Endothelial cell of umbilical vein (primary cell): ENCODE measurements around the gene NMRK2. TPM values are rescaled to one million over a fixed set of nuclear protein-coding genes. Genes with fewer than 3 reads are reported as not detected.
A peak's percentile ranks its signal among the peaks of the same experiment; 100 is the strongest.

ENCODE experiments used
- BruUV-seq: library from RNA; stranded (reverse); fragments of 400-500 nt; replicated peaks from 2 replicates; lab custom pipeline; 2021; lab: Mats Ljungman, UMichigan
- CTCF ChIA-PET: fragments of 300-600, 350-600 bp; sonication (Branson Sonifier 250); formaldehyde crosslinking; loops from one replicate; lab custom pipeline; 2021; ENCODE audit warnings: antibody characterized with exemption, inconsistent platforms; lab: Charles Lee
- POLR2A ChIA-PET: fragments of 300-600, 350-600 bp; sonication (Branson Sonifier 250); formaldehyde crosslinking; loops from one replicate; lab custom pipeline; 2021; ENCODE audit warnings: antibody characterized with exemption, inconsistent platforms; lab: Charles Lee
- DNase-seq: peaks from one replicate; pipeline ENCODE4 v3.0.0-alpha.2; 2011; ENCODE audit warnings: low read depth, low spot score
- FAIRE-seq: peaks from 2 replicates; lab custom pipeline; 2011; peaks lifted over from hg19 to GRCh38; lab: Jason Lieb, UNC
- H2AFZ ChIP-seq: 2 replicates; pipeline ENCODE4 v1.6.0; 2012; ENCODE audit warnings: low read depth, low read length, control low read depth, inconsistent platforms
- H3K27ac ChIP-seq: 2 replicates; pipeline ENCODE4 v1.5.1; 2011; ENCODE audit warnings: low read depth, mild to moderate bottlenecking, control low read depth, low read length, moderate library complexity; ENCODE audit not compliant: insufficient read depth
- H3K27me3 ChIP-seq, 2 experiments: 2 replicates each; pipeline versions ENCODE4 v1.6.0 to v1.6.1; 2011; ENCODE audit warnings: low read length in 2 of 2, mixed read lengths in 1 of 2; ENCODE audit not compliant: control insufficient read depth in 2 of 2, insufficient read depth in 2 of 2
- H3K36me3 ChIP-seq, 2 experiments: 2 replicates in 1 of 2; 3 replicates in 1 of 2; pipeline ENCODE4 v1.5.1; 2011; ENCODE audit warnings: low read length in 2 of 2, mild to moderate bottlenecking in 1 of 2, moderate library complexity in 1 of 2; ENCODE audit not compliant: control insufficient read depth in 2 of 2, insufficient read depth in 2 of 2; ENCODE audit errors: extremely low read depth in 1 of 2
- H3K4me1 ChIP-seq: 3 replicates; pipeline ENCODE4 v1.5.1; 2011; ENCODE audit warnings: mild to moderate bottlenecking, low read length; ENCODE audit not compliant: control insufficient read depth, insufficient read depth; ENCODE audit errors: extremely low read depth
- H3K4me2 ChIP-seq: 2 replicates; pipeline ENCODE4 v1.6.1; 2011; ENCODE audit warnings: low read length, control low read depth, mixed read lengths; ENCODE audit not compliant: insufficient read depth
- H3K4me3 ChIP-seq, 3 experiments: fragments of 200-600 bp in 1 of 3; sonication (generic), shearing (Covaris generic) in 1 of 3; replicated peaks in 1 of 3; 2 replicates each; pipeline ENCODE4 v1.5.1; 2011 to 2016; ENCODE audit warnings: control low read depth in 3 of 3, low read length in 3 of 3, mild to moderate bottlenecking in 2 of 3, inconsistent platforms in 1 of 3, low read depth in 1 of 3, moderate library complexity in 1 of 3; ENCODE audit not compliant: insufficient read depth in 1 of 3
- H3K79me2 ChIP-seq: 2 replicates; pipeline ENCODE4 v1.6.0; 2012; ENCODE audit warnings: low read length, inconsistent platforms; ENCODE audit not compliant: control insufficient read depth, insufficient read depth
- H3K9ac ChIP-seq: replicated peaks from 2 replicates; pipeline ENCODE3; 2011; ENCODE audit warnings: low read length, control low read depth; ENCODE audit not compliant: insufficient read depth; ENCODE audit errors: extremely low read depth
- H3K9me1 ChIP-seq: replicated peaks from 3 replicates; pipeline ENCODE4 v1.6.0; 2011; ENCODE audit warnings: mild to moderate bottlenecking, low read length; ENCODE audit not compliant: control insufficient read depth, insufficient read depth; ENCODE audit errors: extremely low read depth
- H3K9me3 ChIP-seq: replicated peaks from 2 replicates; pipeline ENCODE4 v1.5.1; 2012; ENCODE audit warnings: low read length, inconsistent platforms; ENCODE audit not compliant: control insufficient read depth, insufficient read depth
- H4K20me1 ChIP-seq: replicated peaks from 2 replicates; pipeline ENCODE3; 2011; ENCODE audit warnings: mild to moderate bottlenecking, low read length; ENCODE audit not compliant: control insufficient read depth, insufficient read depth; ENCODE audit errors: extremely low read depth
- EZH2 ChIP-seq: IDR thresholded peaks from 2 replicates; pipeline ENCODE4 v1.6.1; 2012; ENCODE audit warnings: borderline replicate concordance, low read depth, mild to moderate bottlenecking, moderate library complexity, low read length, inconsistent platforms; ENCODE audit not compliant: severe bottlenecking
- GATA2 ChIP-seq: IDR thresholded peaks from 2 replicates; pipeline ENCODE4 v1.7.0; 2011; ENCODE audit warnings: low read depth, mild to moderate bottlenecking, moderate library complexity, mixed read lengths, low read length; ENCODE audit not compliant: insufficient read length, insufficient read depth
- JUN ChIP-seq: IDR thresholded peaks from 2 replicates; pipeline ENCODE4 v1.6.1; 2011; ENCODE audit warnings: borderline replicate concordance, low read depth; ENCODE audit not compliant: insufficient read length, insufficient read depth
- POLR2A ChIP-seq: IDR thresholded peaks from 2 replicates; pipeline ENCODE4 v1.6.1; 2012; ENCODE audit warnings: low read depth, mild to moderate bottlenecking, control low read depth, low read length
- POLR2AphosphoS5 ChIP-seq: IDR thresholded peaks from 2 replicates; pipeline ENCODE4 v1.6.1; 2012; ENCODE audit warnings: low read depth, mild to moderate bottlenecking, control low read depth, low read length, moderate library complexity; ENCODE audit not compliant: insufficient read depth
- dilution Hi-C: fragments of 300-500 bp; cut with MboI; formaldehyde crosslinking; loops from one replicate; pipeline ENCODE4 v1.15.0; 2019; ENCODE audit warnings: low sequenced_read_pairs; ENCODE audit not compliant: extremely low pct_ligation_motif_present
- intact Hi-C: fragments of 100-400 bp; cut with micrococcal nuclease; formaldehyde crosslinking; loops from one replicate; pipeline ENCODE4 v1.10.0; 2022
- polyA plus RNA-seq, 4 experiments: library from polyadenylated mRNA; depleted of rRNA in 3 of 4; stranded (reverse) in 3 of 4; unstranded in 1 of 4; fragments of >200 nt; gene quantifications; 2 replicates each; pipeline versions ENCODE4 v1.2.1 to v1.2.3, GENCODE V29; 2011 to 2012; ENCODE audit warnings: missing spikeins in 1 of 4
- total RNA-seq: library from RNA; stranded (reverse); gene quantifications from 2 replicates; pipeline ENCODE4 v1.2.3, GENCODE V29; 2021
- TF ChIP-seq, protein P1 (sequence below): IDR thresholded peaks from 2 replicates; pipeline ENCODE4 v1.6.1; 2011; ENCODE audit not compliant: insufficient read depth, insufficient read length
- TF ChIP-seq, protein P2 (sequence below), 2 donors: IDR thresholded peaks; 1 replicate in 1 of 2; 2 replicates in 1 of 2; pipeline ENCODE4 v1.5.1; 2011; ENCODE audit warnings: low read length in 2 of 2, mild to moderate bottlenecking in 2 of 2, moderate library complexity in 2 of 2, control low read depth in 1 of 2, inconsistent platforms in 1 of 2, low read depth in 1 of 2; ENCODE audit not compliant: insufficient read depth in 1 of 2; ENCODE audit errors: extremely low read depth in 1 of 2

Gene NMRK2
- total and polyA plus RNA-seq, 2 donors (not counting 3 experiments of a cell fraction or from before 2014, with no cell fraction given) = not detected

DNA sequence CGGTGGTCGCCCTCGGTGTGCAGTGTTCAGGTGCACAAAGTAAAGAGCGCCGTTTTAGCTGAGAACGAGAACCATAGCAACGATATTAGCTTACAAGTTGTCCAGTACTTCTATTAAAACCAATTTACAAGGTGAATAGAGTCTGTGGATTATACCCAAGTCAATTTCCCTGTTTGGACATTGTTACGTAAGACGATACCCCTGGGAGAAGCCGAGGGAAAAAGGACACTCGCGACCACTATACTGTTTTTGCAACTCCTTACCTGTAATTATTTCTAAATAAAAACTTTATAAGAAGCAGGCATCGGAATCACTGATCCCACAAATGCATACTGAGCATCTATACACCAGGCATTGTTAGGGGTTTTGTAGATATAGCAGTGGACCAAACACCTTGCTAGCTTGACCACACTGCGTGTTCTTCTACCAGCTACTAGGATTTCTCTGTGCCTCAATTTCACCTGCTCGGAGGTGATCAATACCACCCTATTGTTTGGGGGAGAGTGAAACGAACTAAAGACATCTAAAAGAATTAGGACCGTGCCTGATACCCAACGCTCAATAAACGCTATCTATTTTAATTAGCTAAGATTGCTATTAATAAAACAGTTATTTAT, 52.9 kb downstream of the NMRK2 start:
- dilution Hi-C loops (no loop called here), intact Hi-C loops (loop anchor here (1.0 to 5.0 kb wide), 5 partner anchors 14 to 219 kb away; partner anchors contain the start of genes DAPK3, PIAS4 and ZBTB7A)
- Histone ChIP-seq H3K9me3 (no peaks in the 10 kb centered on the region), H3K36me3 (peaks cover 29 to 33% of the 10 kb centered on the region in 2 experiments), H4K20me1 (no peaks in the 10 kb centered on the region), H3K4me3 (peak overlapping the region in 2 of 3 experiments; percentile 63 to 98), H3K79me2 (peaks cover 45% of the 10 kb centered on the region), H3K27me3 (no peaks in the 10 kb centered on the region), H2AFZ (peak overlapping the region; percentile 66), H3K4me2 (peak overlapping the region; percentile 86), H3K27ac (no peak overlapping the region), H3K9ac (no peak overlapping the region), H3K9me1 (no peaks in the 10 kb centered on the region), H3K4me1 (peaks cover 31% of the 10 kb centered on the region)
- ChIA-PET POLR2A (interaction anchor here (0.5 to 5.3 kb wide), 7 partner anchors 10 to 225 kb away, joined by 3 to 82 read pairs (median 3); partner anchors contain the start of genes DAPK3 and MRPL54), CTCF (interaction anchor here (1.1 to 2.1 kb wide), 6 partner anchors 15 to 216 kb away, joined by 3 to 9 read pairs (median 6); partner anchors contain the start of genes DAPK3 and PIAS4)
- no TSS peak for BruUV-seq
- TF ChIP-seq GATA2 (no peak), JUN (no peak), EZH2 (no peak), POLR2AphosphoS5 (no peak), POLR2A (no peak)
- TF ChIP-seq, protein P1, sequence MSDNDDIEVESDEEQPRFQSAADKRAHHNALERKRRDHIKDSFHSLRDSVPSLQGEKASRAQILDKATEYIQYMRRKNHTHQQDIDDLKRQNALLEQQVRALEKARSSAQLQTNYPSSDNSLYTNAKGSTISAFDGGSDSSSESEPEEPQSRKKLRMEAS = no peak
- TF ChIP-seq, protein P2, sequence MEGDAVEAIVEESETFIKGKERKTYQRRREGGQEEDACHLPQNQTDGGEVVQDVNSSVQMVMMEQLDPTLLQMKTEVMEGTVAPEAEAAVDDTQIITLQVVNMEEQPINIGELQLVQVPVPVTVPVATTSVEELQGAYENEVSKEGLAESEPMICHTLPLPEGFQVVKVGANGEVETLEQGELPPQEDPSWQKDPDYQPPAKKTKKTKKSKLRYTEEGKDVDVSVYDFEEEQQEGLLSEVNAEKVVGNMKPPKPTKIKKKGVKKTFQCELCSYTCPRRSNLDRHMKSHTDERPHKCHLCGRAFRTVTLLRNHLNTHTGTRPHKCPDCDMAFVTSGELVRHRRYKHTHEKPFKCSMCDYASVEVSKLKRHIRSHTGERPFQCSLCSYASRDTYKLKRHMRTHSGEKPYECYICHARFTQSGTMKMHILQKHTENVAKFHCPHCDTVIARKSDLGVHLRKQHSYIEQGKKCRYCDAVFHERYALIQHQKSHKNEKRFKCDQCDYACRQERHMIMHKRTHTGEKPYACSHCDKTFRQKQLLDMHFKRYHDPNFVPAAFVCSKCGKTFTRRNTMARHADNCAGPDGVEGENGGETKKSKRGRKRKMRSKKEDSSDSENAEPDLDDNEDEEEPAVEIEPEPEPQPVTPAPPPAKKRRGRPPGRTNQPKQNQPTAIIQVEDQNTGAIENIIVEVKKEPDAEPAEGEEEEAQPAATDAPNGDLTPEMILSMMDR (IDR thresholded peaks at IDR 0.05; ENCODE audit: extremely low read depth in 1 of 2, insufficient read depth in 1 of 2, low read depth in 1 of 2, low read length in 2 of 2) = no peak
- DNase-seq (no peak), FAIRE-seq (peak; percentile 21)
